Epithelial cell of proximal tubule (primary cell): Measurements from ENCODE around the gene CUX1. TPM values are rescaled to one million over a fixed set of nuclear protein-coding genes. Genes with fewer than 3 reads are reported as not detected.
"Not testable (repeated sequence)": the region's sequence is repeated elsewhere in the genome, so short reads cannot be mapped to it uniquely, and the experiment has no call there.

ENCODE experiments used
- DNase-seq: peaks from one replicate; pipeline ENCODE4 v3.0.0-alpha.2; 2011; ENCODE audit warnings: low read depth
- H3K4me3 ChIP-seq: 2 replicates; pipeline ENCODE4 v1.5.1; 2011; ENCODE audit warnings: low read depth, mild to moderate bottlenecking, low read length
- CTCF ChIP-seq: conservative IDR thresholded peaks from 2 replicates; pipeline ENCODE4 v1.5.1; 2012; ENCODE audit warnings: low read depth, mild to moderate bottlenecking, low read length
- total RNA-seq: library from RNA; depleted of rRNA; stranded (reverse); fragments of >200 nt; gene quantifications from 2 replicates; pipeline ENCODE4 v1.2.3, GENCODE V29; 2015

The CUX1 gene
- total RNA-seq, 1 donor from 2014 or later = 37.3 TPM

- no peak overlapping the region for H3K4me3 ChIP-seq
- DNase-seq = no peak
- no peak for TF ChIP-seq CTCF
Measured at GRCh38 chr7:101863598-101863997, 46.2 kb downstream of the CUX1 start.

- H3K4me3 ChIP-seq = no peak overlapping the region
- DNase-seq = no peak
Measured at GRCh38 chr7:101864039-101864438, 46.6 kb downstream of the CUX1 start.

GRCh38 chr7:101865031-101865430, 47.6 kb downstream of the CUX1 start:
- no peak overlapping the region for H3K4me3 ChIP-seq
- DNase-seq = no peak
- TF ChIP-seq CTCF = no peak

More at GRCh38 chr7:101864039-101864438, 46.6 kb downstream of the CUX1 start:
- no peak for TF ChIP-seq CTCF

GRCh38 chr7:101865455-101865854, 48.0 kb downstream of the CUX1 start:
- H3K4me3 ChIP-seq = no peak overlapping the region
- no peak for TF ChIP-seq CTCF
- no peak for DNase-seq

GRCh38 chr7:101866328-101866727, 48.9 kb downstream of the CUX1 start:
- DNase-seq = no peak
- TF ChIP-seq CTCF = no peak
- no peak overlapping the region for H3K4me3 ChIP-seq

- DNase-seq = no peak
- H3K4me3 ChIP-seq = no peak overlapping the region
- no peak for TF ChIP-seq CTCF
Measured at GRCh38 chr7:101867265-101867664, 49.8 kb downstream of the CUX1 start.

- not testable (repeated sequence) for H3K4me3 ChIP-seq, DNase-seq
Measured at GRCh38 chr7:101867681-101868080, 50.3 kb downstream of the CUX1 start.
